Stimulated activated CD4-positive, alpha-beta T cell treated with anti-CD3 and anti-CD28 coated beads, Interleukin-1b, Interleukin-23, amount 100 ng/mL, for 24 hours (primary cell): ENCODE data around the gene ENKD1.
A peak's percentile ranks its signal among the peaks of the same experiment; 100 is the strongest.

Experiments
- DNase-seq, 4 experiments: peaks; one replicate each; pipeline ENCODE4 v3.0.0-alpha.2; 2020; ENCODE audit warnings: low read depth in 4 of 4, low spot score in 1 of 4

Gene ENKD1

GRCh38 chr16:67664258-67664657 lies 2.3 kb downstream of the ENKD1 start:
- DNase-seq = no peak

DNA sequence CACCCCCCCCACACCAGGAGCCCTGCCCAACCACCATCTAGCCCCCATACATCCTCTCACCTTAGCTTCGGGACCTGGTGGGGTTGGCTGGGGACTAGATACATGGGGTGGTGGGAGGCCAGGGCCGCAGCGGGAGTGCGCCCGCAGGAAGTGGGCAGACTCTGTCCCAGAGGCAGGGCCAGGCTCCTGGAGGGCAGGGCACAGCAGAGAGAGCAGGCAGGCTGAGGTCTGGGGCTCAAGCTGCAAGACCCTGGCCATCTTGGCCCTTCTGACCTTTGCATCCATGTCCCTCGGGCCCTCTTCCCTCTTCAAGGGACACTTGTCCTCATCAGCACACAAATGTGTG lies 2.7 kb downstream of the ENKD1 start:
- DNase-seq = no peak

- DNase-seq = no peak
Measured at GRCh38 chr16:67663151-67663876, 3.2 kb downstream of the ENKD1 start.

DNA sequence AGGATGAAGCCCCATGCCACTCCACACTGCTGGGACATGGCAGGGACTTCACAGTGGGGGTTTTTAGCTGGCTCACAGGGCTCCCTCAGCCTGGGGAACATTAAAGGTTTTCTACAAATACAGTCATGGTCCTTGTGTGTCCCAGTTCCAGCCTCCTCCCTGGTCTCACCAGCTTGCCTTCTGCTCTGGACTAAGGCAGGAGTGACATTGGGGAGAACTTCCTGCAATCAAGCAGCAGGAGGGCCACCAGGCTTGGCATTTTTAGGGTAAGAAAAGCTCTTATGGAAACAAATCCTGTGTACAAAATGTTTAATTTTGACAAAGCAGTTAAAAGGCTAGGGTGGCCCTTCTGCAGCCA lies 3.9 kb downstream of the ENKD1 start:
- no peak for DNase-seq

GRCh38 chr16:67661886-67662652 lies 4.5 kb downstream of the ENKD1 start:
- no peak for DNase-seq

DNA sequence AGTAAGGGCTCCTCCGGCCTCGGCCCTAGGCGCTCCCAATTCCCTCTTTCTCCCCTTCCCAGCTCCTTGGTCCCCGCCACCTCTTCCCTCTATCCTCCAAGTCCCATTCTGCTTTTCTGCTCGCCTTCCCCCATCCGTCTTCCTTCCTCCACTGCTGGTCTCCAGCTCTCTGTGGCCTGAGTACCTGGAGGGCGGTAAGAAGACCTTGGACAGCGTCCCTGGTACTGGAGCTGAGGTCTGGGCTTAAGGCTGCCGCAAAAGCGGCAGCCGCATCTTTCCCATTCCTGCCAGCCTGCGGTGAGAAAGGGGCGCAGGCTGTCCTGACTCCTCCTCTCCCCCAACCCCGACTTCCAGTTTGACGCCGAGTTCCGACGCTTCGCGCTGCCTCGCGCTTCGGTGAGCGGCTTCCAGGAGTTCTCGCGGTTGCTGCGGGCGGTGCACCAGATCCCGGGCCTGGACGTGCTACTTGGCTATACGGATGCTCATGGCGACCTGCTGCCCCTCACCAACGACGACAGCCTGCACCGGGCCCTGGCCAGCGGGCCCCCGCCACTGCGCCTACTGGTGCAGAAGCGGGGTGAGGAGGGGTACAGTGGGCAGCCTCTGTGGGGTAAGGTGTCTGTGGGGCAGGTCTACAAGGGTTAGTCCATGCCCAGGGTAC lies 5.3 kb downstream of the ENKD1 start:
- no peak for DNase-seq

DNA sequence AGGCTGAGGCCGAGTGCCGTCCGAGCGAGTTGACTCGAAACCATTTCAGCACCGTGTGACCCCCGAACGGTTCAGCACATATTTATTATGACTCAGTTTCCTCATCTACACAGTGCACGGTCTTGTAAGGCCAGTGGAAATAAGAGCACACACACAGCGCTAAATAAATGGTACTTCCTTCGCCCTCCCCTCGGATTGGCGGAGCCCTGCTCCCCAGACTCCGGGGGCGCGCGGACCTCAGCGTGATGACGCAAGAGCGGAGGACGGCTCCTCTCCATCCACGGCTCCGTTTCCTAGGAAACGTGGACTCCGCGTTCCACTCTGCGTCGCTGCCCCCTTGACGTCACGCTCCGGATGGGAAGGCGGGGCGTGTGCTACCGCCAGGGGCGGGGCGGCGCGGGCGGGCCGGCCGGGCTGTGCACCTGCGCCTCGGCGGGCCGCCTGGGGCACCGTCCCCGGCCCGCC lies 6.0 kb downstream of the ENKD1 start, which contains the start of gene PARD6A:
TSS of gene PARD6A (plus strand) at position 397 of the 465 bp plus-strand sequence. CDS start 79 bp downstream, outside the sequence.
- peak; percentile 83 to 93 (median 90) for DNase-seq

DNA sequence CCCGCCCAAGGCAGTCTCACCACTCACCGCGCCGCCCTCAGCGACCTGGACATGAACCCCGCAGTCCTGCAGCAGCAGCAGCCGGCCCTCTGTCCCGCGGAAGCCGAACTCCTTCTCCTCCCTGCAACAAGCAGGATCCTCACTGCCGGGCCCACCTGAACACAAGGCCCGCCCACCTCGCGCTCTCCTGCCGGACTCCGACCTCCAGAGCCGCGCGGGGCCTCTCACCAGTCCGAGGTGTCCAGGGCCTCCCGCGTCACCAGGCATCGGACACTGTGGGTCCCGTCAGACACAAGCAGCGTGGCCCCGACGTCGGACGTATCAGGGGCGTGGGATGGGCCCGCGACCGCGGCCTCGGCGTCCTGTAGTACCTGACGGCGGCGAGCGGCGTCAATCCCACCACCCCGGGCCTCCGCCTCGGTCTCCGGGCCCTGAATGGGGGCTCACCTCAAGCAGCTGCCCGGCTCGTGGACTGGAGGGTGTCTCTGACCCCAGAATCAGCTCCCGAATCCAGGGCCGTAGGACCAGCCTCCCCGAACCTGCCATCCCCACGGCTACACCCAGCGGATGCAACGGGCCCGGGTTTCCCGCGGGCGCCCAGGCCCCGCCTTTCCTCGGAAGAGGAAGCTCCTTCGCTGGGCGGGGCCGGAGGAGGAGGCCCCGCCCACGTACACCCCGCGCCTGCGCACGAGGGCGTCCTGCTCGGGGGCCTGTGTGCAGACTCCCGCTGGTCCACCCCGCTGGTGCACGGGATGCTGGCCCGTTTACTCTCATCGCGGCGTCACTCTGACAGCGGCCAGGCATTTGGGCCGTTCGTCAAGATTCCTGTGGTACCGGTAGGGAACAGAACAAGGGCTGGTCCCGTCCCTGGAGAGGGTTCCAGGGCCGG lies 6.6 kb downstream of the ENKD1 start, which contains the start of gene ACD:
TSS of gene ACD (minus strand) at position 586 of the 889 bp plus-strand sequence. CDS start at position 546, 40 bp downstream.
- DNase-seq = peak; percentile 87 to 92 (median 89)

- DNase-seq = no peak
Measured at GRCh38 chr16:67658849-67659674, 7.5 kb downstream of the ENKD1 start.

GRCh38 chr16:67657751-67658518 lies 8.6 kb downstream of the ENKD1 start:
- no peak for DNase-seq

DNA sequence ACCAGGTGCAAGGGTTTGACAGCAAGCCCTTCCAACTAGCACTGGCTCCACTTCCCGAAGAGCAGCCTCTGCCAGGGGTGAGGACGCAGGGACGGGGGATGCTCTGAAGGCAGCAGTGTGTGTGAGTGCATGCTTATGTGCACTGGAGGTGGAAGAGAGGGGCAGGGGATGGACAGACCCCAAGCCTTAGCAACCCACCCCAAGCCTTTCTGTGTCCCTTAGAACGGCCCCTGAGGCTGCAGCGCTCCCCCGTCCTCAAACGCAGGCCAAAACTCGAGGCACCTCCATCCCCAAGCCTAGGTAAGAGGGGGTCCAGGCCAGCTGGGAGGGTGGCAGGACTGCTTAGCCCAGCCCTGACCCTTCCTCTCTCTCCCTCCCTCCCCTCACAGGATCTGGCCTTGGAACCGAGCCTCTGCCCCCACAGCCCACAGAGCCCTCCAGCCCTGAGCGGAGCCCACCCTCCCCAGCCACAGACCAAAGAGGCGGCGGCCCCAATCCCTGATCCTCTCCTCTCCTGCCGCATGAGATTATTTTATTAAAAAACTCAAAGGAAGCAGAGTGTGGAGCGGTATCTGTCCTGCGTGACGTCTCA lies 9.4 kb downstream of the ENKD1 start:
- no peak for DNase-seq

DNA sequence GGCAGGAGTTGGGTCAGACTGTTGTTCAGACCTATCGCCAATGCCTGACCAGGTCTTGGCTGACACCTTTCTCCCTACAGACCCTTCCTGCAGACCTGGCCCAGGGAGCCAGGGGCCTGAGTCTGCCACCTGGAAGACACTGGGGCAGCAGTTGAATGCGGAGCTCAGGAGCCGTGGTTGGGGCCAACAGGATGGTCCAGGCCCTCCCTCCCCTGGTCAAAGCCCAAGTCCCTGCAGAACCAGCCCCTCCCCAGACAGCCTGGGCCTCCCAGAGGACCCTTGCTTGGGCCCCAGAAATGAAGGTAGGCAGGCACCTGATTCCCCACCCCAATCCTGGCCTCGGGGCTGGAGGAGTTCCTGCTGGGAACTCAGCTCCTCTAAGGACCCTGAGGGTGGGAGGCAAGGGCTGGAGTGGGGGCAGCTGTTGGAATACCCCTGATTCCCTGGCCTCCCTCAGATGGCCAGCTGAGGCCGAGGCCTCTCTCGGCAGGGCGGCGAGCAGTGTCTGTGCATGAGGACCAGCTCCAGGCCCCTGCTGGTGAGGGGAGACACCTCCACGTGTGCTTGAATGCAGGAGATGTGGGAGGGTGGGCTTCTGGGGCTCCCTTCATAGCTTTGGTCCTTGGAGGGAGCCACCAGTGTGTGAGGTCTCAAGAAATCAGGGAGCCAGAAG lies 10.1 kb downstream of the ENKD1 start:
- no peak for DNase-seq

DNA sequence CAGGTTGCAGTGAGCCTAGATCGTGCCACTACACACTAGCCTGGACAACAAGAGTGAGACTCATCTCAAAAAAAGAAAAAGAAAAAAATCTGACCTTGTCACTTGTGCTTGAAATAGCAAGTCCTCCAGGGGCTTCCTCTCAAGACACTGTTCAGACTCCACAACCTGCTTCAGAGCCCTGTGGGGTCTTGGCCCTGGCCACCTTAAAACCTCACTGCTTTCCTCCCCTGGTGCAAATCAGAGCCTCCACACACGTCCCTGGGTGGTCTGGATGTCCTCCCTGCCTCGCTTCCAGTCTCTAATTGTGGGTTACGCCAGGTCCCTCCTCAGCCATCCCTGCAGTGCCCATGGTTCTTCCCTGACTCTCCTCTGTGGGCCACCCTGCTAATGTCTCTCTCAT lies 11.2 kb downstream of the ENKD1 start:
- DNase-seq = no peak

DNA sequence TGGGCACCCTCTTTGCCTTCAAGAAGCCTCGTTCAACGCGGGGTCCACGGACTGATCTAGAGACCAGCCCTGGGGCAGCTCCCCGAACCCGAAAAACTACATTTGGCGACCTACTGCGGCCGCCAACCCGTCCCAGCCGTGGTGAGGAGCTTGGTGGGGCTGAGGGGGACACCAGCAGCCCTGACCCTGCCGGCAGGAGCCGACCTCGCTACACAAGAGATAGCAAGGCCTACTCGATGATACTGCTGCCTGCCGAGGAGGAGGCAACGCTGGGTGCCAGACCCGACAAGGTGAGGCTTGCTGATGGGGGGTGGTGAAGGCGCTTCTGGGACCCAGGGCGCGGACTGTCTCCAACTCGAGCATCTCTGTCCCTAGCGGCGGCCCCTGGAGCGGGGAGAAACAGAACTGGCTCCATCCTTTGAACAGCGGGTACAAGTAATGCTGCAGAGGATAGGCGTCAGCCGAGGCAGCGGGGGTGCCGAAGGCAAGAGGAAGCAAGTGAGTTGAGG lies 12.1 kb downstream of the ENKD1 start:
- no peak for DNase-seq

DNA sequence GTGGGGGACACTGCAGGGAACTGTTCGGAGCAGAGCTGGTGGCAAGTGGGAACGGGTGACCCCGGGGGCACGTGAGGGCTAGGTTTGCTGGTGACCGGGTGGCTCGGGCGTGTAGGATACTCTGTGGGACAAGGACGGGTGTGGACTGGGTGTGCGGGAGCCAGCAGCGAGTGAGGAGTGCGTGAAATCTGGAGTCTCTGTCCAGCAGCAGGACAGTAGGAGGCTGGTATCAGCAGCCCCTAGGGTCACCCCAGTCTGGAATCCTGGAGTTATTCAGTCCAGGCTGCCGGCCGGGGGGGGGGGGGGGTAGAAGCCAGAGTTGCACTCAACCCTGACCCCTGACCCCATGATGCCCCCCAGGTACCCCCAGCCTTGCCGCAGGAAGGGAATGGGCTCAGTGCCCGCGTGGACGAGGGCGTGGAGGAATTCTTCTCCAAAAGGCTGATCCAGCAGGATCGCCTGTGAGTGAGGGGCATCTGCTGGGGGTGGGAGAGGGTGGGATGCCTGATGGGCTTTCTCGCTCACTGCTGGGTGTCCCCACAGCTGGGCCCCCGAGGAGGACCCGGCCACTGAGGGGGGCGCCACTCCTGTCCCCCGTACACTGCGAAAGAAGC lies 12.7 kb downstream of the ENKD1 start:
- no peak for DNase-seq

GRCh38 chr16:67653128-67653788 lies 13.3 kb downstream of the ENKD1 start:
- DNase-seq = no peak

DNA sequence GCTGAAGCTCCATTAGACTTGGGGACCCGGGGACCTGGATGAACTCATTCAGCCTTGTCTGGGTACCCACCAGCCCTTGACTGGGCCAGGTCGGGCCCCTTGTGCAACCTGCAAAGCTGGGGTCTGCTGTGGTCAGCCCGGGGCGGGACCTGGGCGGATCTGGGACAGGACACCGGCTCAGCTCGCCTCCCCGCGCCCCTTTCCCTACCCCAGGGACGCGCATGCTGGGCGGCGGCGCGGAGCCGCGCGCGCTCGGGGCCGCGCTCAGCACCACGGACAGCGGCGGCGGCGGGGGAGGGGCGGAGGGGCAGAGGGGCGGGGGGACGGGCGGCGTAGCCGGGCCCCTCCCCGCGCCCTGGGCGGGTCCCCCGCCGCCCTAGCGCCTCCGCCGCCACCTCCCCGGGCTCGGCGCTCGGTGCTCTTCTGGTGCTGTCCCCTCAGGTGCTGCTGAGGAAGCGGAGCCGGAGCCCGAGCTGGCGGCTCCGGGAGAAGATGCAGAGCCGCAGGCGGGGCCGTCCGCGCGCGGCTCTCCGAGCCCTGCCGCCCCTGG lies 13.9 kb downstream of the ENKD1 start:
- no peak for DNase-seq
